ENCODE data around the gene CKMT2. TPM values are rescaled to one million over a fixed set of nuclear protein-coding genes. Genes with fewer than 3 reads are reported as not detected.

The CKMT2 gene
- total and polyA plus RNA-seq, 2 of the 8 experiments (the other 6 are each of a cell fraction or from before 2014, with no cell fraction given): 2.4 to 5.0 TPM

- no peak overlapping the region for H3K4ac ChIP-seq (replicated peaks; ENCODE audit: insufficient read length, low read depth, low read length)
- no peak overlapping the region for H3K4me3 ChIP-seq (ENCODE audit: extremely low read depth in 1 of 4, insufficient read depth in 2 of 4, low read depth in 3 of 4, low read length in 4 of 4)
- H2AK5ac ChIP-seq (ENCODE audit: low read depth, low read length): no peak overlapping the region
- DNase-seq (ENCODE audit: low read depth in 1 of 2, low spot score in 2 of 2) (no peak), FAIRE-seq (no peak)
- peaks cover 4% of the 10 kb centered on the region; the same call in 1 of the 2 replicates for H3K79me1 ChIP-seq (ENCODE audit: low read depth, low read length)
- H2BK120ac ChIP-seq (replicated peaks; ENCODE audit: low read depth, low read length): no peak overlapping the region
- H3K79me2 ChIP-seq (ENCODE audit: control insufficient read depth in 1 of 2, insufficient read depth in 2 of 2, low read length in 2 of 2): 0 out of 4 replicates have a peak, but pooled peaks cover 0 to 2% of the 10 kb centered on the region in 2 experiments
- H3K9me3 ChIP-seq (ENCODE audit: insufficient read depth in 2 of 2, low read depth in 1 of 2, low read length in 1 of 2): no peaks in the 10 kb centered on the region
- no peak overlapping the region for H3K14ac ChIP-seq (ENCODE audit: insufficient read length)
- H3K27me3 ChIP-seq (replicated peaks in 1 of 4; ENCODE audit: control insufficient read depth in 3 of 4, extremely low read depth in 1 of 4, insufficient read depth in 3 of 4, low read length in 3 of 4): no peaks in the 10 kb centered on the region
- H4K5ac ChIP-seq (ENCODE audit: insufficient read length, low read depth, low read length): no peak overlapping the region
- H2BK5ac ChIP-seq (ENCODE audit: low read depth, low read length): no peak overlapping the region
- no peak overlapping the region for H3K4me2 ChIP-seq (ENCODE audit: insufficient read depth in 1 of 2, low read depth in 2 of 2, low read length in 2 of 2)
- ChIA-PET CTCF (ENCODE audit: partially characterized antibody) (interaction anchor here (0.7 to 0.8 kb wide), 2 partner anchors 13 to 229 kb away, joined by 3 read pairs; no protein-coding TSS in a partner anchor), POLR2A (ENCODE audit: partially characterized antibody) (interaction anchor here (0.8 kb wide), 1 partner anchor 45 kb away, joined by 3 read pairs; the partner anchor contains the start of gene ZCCHC9)
- 85% methylated on average over 1 of the region's 1 CpG; no CpG with 5 or more reads in 1 of the 2 experiments for WGBS, 2 experiments (ENCODE audit: extremely low coverage in 1 of 2, insufficient coverage in 1 of 2, insufficient read length in 1 of 2, insufficient replicate concordance in 2 of 2, low coverage in 1 of 2, low lambda C conversion rate in 2 of 2, missing lambda C conversion rate in 1 of 2)
- no peak overlapping the region for H2AFZ ChIP-seq (ENCODE audit: low read length)
- H2BK15ac ChIP-seq (ENCODE audit: low read length): no peak overlapping the region
- H3K23ac ChIP-seq (ENCODE audit: insufficient read length): no peak overlapping the region
- no peak overlapping the region for H2BK12ac ChIP-seq (ENCODE audit: low read depth, low read length)
- H4K20me1 ChIP-seq (replicated peaks in 1 of 2; ENCODE audit: control insufficient read depth in 1 of 2, insufficient read depth in 2 of 2, low read length in 2 of 2): peaks cover 0 to 8% of the 10 kb centered on the region in 2 experiments
- TF ChIP-seq YY1 (IDR thresholded peaks at IDR 0.05; ENCODE audit: low read depth, low read length) (no peak), RBBP5 (IDR thresholded peaks at IDR 0.05; ENCODE audit: borderline replicate concordance, low read depth, low read length) (no peak), JUN (IDR thresholded peaks at IDR 0.05; ENCODE audit: low read depth, low read length) (no peak), JUND (IDR thresholded peaks at IDR 0.05; ENCODE audit: low read length) (no peak)
- peaks cover 0 to 4% (median 0%) of the 10 kb centered on the region in 4 experiments; a peak in 1 of 8 replicates for H3K36me3 ChIP-seq (ENCODE audit: control insufficient read depth in 2 of 4, insufficient read depth in 4 of 4, low read length in 3 of 4)
- no peak overlapping the region for H3K9ac ChIP-seq (replicated peaks in 1 of 4; ENCODE audit: extremely low read depth in 1 of 4, low read depth in 3 of 4, low read length in 3 of 4)
- H3K4me1 ChIP-seq (replicated peaks in 1 of 4; ENCODE audit: control insufficient read depth in 3 of 4, insufficient read depth in 4 of 4, low read length in 3 of 4): peaks cover 0 to 3% (median 0%) of the 10 kb centered on the region in 4 experiments; a peak in 1 of 7 replicates
- peak overlapping the region; percentile 49 for H3K56ac ChIP-seq (replicated peaks; ENCODE audit: insufficient read length, low read depth, low read length)
- H3K27ac ChIP-seq (ENCODE audit: low read depth, low read length): no peak overlapping the region
- no peak overlapping the region for H3K18ac ChIP-seq (ENCODE audit: extremely low read depth, low read length)
- H2BK20ac ChIP-seq (ENCODE audit: low read length): no peak overlapping the region
- no peaks in the 10 kb centered on the region; the same call in 1 of the 2 replicates for H3K23me2 ChIP-seq (ENCODE audit: low read depth, low read length)
- H4K91ac ChIP-seq (replicated peaks; ENCODE audit: insufficient read length, low read length): no peak overlapping the region
- H4K8ac ChIP-seq (ENCODE audit: extremely low read depth, insufficient read depth, low read length): no peak overlapping the region
Observed at GRCh38 chr5:81256766-81257165, 23.6 kb downstream of the CKMT2 start.

Measured in H1 (cell line).